Nephron (organoid): ENCODE results near the gene C1orf53.
A peak's percentile ranks its signal among the peaks of the same experiment; 100 is the strongest.
"Not testable (repeated sequence)": the region's sequence is repeated elsewhere in the genome, so short reads cannot be mapped to it uniquely, and the experiment has no call there.

ENCODE experiments used
- H3K27ac Mint-ChIP-seq, 3 experiments: 2 replicates each; pipeline ENCODE4 v1.8.0; 2020; ENCODE audit warnings: mixed read lengths in 3 of 3, mild to moderate bottlenecking in 2 of 3, moderate library complexity in 1 of 3
- H3K27me3 Mint-ChIP-seq: 2 replicates; pipeline ENCODE4 v1.8.0; 2021; ENCODE audit warnings: low read depth, mild to moderate bottlenecking, moderate library complexity, mixed read lengths
- H3K36me3 Mint-ChIP-seq: 2 replicates; pipeline ENCODE4 v1.8.0; 2020; ENCODE audit warnings: low read depth, mixed read lengths
- H3K4me1 Mint-ChIP-seq: 2 replicates; pipeline ENCODE4 v1.8.0; 2020; ENCODE audit warnings: mixed read lengths
- H3K4me3 Mint-ChIP-seq, 3 experiments: 2 replicates each; pipeline ENCODE4 v1.8.0; 2020; ENCODE audit warnings: mild to moderate bottlenecking in 3 of 3, mixed read lengths in 3 of 3, moderate library complexity in 2 of 3
- H3K9me3 Mint-ChIP-seq: 2 replicates; pipeline ENCODE4 v1.8.0; 2020; ENCODE audit warnings: mixed read lengths
- CTCF ChIP-seq, 3 experiments: fragments of 200-600 bp; sonication (generic); IDR thresholded peaks; one replicate each; pipeline ENCODE4 v1.5.0; 2021; ENCODE audit warnings: antibody characterized with exemption in 3 of 3; ENCODE audit not compliant: unreplicated experiment in 3 of 3

C1orf53 gene

GRCh38 chr1:197942042-197942441, 39.6 kb downstream of the C1orf53 start:
- no peak for TF ChIP-seq CTCF (IDR thresholded peaks at IDR 0.05; ENCODE audit: unreplicated experiment in 3 of 3)
- no peak overlapping the region for H3K27ac Mint-ChIP-seq
- no peak overlapping the region for H3K4me3 Mint-ChIP-seq

GRCh38 chr1:197944485-197944884, 42.1 kb downstream of the C1orf53 start:
- Mint-ChIP-seq H3K27me3 (peaks cover 2% of the 10 kb centered on the region), H3K27ac (peak overlapping the region in 1 of 3 experiments; percentile 0), H3K36me3 (no peaks in the 10 kb centered on the region), H3K4me3 (no peak overlapping the region), H3K4me1 (no peaks in the 10 kb centered on the region), H3K9me3 (no peaks in the 10 kb centered on the region)
- no peak for TF ChIP-seq CTCF (IDR thresholded peaks at IDR 0.05; ENCODE audit: unreplicated experiment in 3 of 3)

More at GRCh38 chr1:197942042-197942441, 39.6 kb downstream of the C1orf53 start:
- H3K36me3 Mint-ChIP-seq, result no peaks in the 10 kb centered on the region
- peaks cover 18% of the 10 kb centered on the region for H3K27me3 Mint-ChIP-seq
- H3K9me3 Mint-ChIP-seq, result no peaks in the 10 kb centered on the region
- H3K4me1 Mint-ChIP-seq, result no peaks in the 10 kb centered on the region

- H3K27me3 Mint-ChIP-seq, result no peaks in the 10 kb centered on the region
- H3K36me3 Mint-ChIP-seq, result no peaks in the 10 kb centered on the region
- TF ChIP-seq CTCF (IDR thresholded peaks at IDR 0.05; ENCODE audit: unreplicated experiment in 3 of 3), result no peak
- H3K9me3 Mint-ChIP-seq, result no peaks in the 10 kb centered on the region
- no peak overlapping the region for H3K4me3 Mint-ChIP-seq
- no peak overlapping the region for H3K27ac Mint-ChIP-seq
- H3K4me1 Mint-ChIP-seq, result no peaks in the 10 kb centered on the region
These were observed 46.8 kb downstream of the C1orf53 start for GRCh38 chr1:197948926-197949899.

- Mint-ChIP-seq H3K36me3 (no peaks in the 10 kb centered on the region), H3K9me3 (no peaks in the 10 kb centered on the region), H3K4me1 (peaks cover 7% of the 10 kb centered on the region)
These were observed 48.7 kb downstream of the C1orf53 start for GRCh38 chr1:197951089-197951488.

GRCh38 chr1:197951617-197952175, 49.3 kb downstream of the C1orf53 start:
- H3K4me3 Mint-ChIP-seq, result no peak overlapping the region
- no peaks in the 10 kb centered on the region for H3K36me3 Mint-ChIP-seq
- H3K9me3 Mint-ChIP-seq, result no peaks in the 10 kb centered on the region
- no peak overlapping the region for H3K27ac Mint-ChIP-seq
- H3K27me3 Mint-ChIP-seq, result no peaks in the 10 kb centered on the region
- TF ChIP-seq CTCF (IDR thresholded peaks at IDR 0.05; ENCODE audit: unreplicated experiment in 3 of 3), result no peak
- peaks cover 7% of the 10 kb centered on the region for H3K4me1 Mint-ChIP-seq

More at GRCh38 chr1:197951089-197951488, 48.7 kb downstream of the C1orf53 start:
- Mint-ChIP-seq H3K27me3 (no peaks in the 10 kb centered on the region), H3K4me3 (no peak overlapping the region), H3K27ac (no peak overlapping the region)
- no peak for TF ChIP-seq CTCF (IDR thresholded peaks at IDR 0.05; ENCODE audit: unreplicated experiment in 3 of 3)

GRCh38 chr1:197953472-197953871, 51.0 kb downstream of the C1orf53 start:
- peak overlapping the region in 1 of 3 experiments; percentile 15 for H3K27ac Mint-ChIP-seq
- not testable (repeated sequence) for H3K27me3 Mint-ChIP-seq, H3K4me3 Mint-ChIP-seq, H3K36me3 Mint-ChIP-seq, H3K4me1 Mint-ChIP-seq, H3K9me3 Mint-ChIP-seq
